Activated CD4-positive, alpha-beta T cell treated with anti-CD3 and anti-CD28 coated beads for 48 hours (primary cell): Measurements from ENCODE around the gene PDE9A.
A peak's percentile ranks its signal among the peaks of the same experiment; 100 is the strongest.

ENCODE experiments used
- DNase-seq: peaks from one replicate; pipeline ENCODE4 v3.0.0-alpha.2; 2020

The PDE9A gene

GRCh38 chr21:42658320-42659105 lies 5.1 kb downstream of the PDE9A start:
- no peak for DNase-seq

GRCh38 chr21:42659416-42660117 lies 6.1 kb downstream of the PDE9A start:
- no peak for DNase-seq

- no peak for DNase-seq
Measured at GRCh38 chr21:42660118-42660470, 6.7 kb downstream of the PDE9A start.

- DNase-seq = no peak
Measured at GRCh38 chr21:42661688-42662429, 8.4 kb downstream of the PDE9A start.

GRCh38 chr21:42662430-42663199 lies 9.2 kb downstream of the PDE9A start:
- no peak for DNase-seq

- DNase-seq = no peak
Measured at GRCh38 chr21:42663200-42663750, 9.9 kb downstream of the PDE9A start.

GRCh38 chr21:42663860-42664535 lies 10.6 kb downstream of the PDE9A start:
- DNase-seq = no peak

GRCh38 chr21:42664614-42665013 lies 11.2 kb downstream of the PDE9A start:
- DNase-seq = no peak

GRCh38 chr21:42665026-42665425 lies 11.6 kb downstream of the PDE9A start:
- no peak for DNase-seq

GRCh38 chr21:42665484-42665883 lies 12.1 kb downstream of the PDE9A start:
- no peak for DNase-seq

GRCh38 chr21:42666023-42666747 lies 12.8 kb downstream of the PDE9A start:
- peak; percentile 65 for DNase-seq

GRCh38 chr21:42666925-42667324 lies 13.5 kb downstream of the PDE9A start:
- DNase-seq = no peak

GRCh38 chr21:42668298-42668992 lies 15.0 kb downstream of the PDE9A start:
- no peak for DNase-seq

GRCh38 chr21:42669041-42669440 lies 15.6 kb downstream of the PDE9A start:
- DNase-seq = no peak

GRCh38 chr21:42670058-42670880 lies 16.8 kb downstream of the PDE9A start:
- no peak for DNase-seq

GRCh38 chr21:42670884-42671283 lies 17.5 kb downstream of the PDE9A start:
- no peak for DNase-seq

- DNase-seq = no peak
Measured at GRCh38 chr21:42671778-42672593, 18.6 kb downstream of the PDE9A start.

GRCh38 chr21:42672699-42673458 lies 19.5 kb downstream of the PDE9A start:
- DNase-seq = no peak
